ENCODE results near the gene EVL. TPM values are rescaled to one million over a fixed set of nuclear protein-coding genes. Genes with fewer than 3 reads are reported as not detected.

EVL gene, protein sequence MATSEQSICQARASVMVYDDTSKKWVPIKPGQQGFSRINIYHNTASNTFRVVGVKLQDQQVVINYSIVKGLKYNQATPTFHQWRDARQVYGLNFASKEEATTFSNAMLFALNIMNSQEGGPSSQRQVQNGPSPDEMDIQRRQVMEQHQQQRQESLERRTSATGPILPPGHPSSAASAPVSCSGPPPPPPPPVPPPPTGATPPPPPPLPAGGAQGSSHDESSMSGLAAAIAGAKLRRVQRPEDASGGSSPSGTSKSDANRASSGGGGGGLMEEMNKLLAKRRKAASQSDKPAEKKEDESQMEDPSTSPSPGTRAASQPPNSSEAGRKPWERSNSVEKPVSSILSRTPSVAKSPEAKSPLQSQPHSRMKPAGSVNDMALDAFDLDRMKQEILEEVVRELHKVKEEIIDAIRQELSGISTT
- total RNA-seq (2022; extraction: Qiagen RNA extraction; ENCODE audit: low read depth): 19.1 to 27.3 TPM (median 25.2 TPM) in 5 replicates

DNA sequence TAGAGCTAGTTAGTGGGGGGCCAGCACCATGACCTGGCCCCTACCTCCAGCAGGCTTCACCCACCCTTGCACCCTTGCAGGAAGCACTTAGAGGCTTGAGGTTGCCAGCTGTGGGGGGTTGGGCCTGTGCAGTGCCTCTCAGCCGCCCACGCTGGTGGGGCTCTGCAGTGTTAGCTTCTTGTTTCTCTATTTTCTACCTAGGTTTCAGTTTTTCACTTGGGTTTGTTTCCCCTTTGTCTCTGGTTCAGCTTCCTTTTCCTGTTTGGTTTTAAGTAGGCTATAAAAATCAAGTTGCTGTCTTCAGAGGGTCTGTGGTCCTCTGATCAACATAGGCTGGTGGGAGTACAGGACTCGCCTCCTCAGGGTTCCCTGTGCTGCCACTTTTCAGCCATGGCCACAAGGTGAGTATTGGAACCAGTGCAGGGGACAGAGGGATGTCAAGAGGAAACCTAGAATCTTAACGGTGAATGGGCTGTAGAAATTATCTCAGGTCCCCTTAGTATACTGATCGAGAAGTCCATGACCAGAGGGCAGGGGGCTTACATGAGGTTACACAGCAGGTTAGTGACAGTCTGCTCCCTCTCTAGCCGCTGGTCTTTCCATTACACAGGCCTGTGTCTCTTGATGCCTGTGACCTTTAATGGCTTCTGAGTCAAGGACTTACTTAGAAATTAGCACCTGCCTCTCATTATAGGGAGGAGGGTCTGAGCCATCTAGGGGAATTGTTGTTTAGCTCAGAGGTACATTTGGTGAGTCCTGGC is at the start of gene EVL:
EVL (plus strand) TSS at position 312 of the 761 bp plus-strand sequence; CDS start at position 391, 79 bp downstream.

DNA sequence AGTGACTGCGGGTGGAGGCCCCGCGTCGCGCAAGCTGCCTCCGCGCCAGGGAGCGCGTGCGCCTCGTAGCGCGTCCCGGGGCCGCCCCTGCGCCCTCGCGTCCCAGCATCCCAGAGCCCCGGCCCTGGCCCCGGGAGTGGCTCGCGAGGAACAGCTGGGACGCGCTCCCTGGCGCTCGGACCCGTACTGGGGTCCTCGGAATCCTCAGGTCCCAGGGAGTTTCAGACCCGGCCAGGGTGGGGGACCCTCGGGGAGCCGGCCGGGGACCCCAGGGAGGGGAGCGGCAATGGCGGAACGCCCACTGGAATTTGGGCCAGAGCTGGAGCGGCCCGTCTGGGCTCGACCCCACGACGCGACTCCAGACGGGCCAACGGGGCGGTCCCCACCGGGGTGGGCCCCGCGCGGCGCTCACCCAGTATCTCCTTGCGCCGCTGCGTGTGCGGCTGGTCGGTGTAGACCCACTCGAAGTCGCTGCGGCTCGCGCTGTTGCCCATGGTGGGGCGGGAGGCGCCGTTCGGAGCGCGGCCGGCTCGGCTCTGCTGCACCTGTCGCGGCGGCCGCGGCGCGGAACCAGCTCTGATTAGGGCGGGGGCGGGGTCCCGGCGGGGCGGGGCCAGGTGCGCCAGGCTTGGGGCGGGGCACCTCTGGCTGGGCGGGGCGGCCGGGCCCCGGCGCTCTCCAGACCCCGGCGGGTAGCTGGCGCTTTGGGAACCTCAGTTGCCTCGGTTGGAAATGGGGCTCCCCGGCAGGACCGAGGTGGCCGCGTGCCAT is 94.1 kb downstream of the EVL start, which contains the start of gene DEGS2:
DEGS2 (minus strand) TSS at position 552 of the 771 bp plus-strand sequence; CDS start at position 494, 58 bp downstream.

Other genes starting within 250 kb of the EVL start
- gene DEGS2, start 94.2 kb downstream of the EVL start, total RNA-seq (2022; extraction: Qiagen RNA extraction; ENCODE audit: low read depth): 0.95 to 1.7 TPM (median 1.3 TPM) in 5 replicates
- 65.7 to 80.0 TPM (median 70.3 TPM) in 5 replicates for gene YY1, start 173.7 kb downstream of the EVL start, total RNA-seq (2022; extraction: Qiagen RNA extraction; ENCODE audit: low read depth)
- gene SLC25A29, start 241.0 kb downstream of the EVL start, total RNA-seq (2022; extraction: Qiagen RNA extraction; ENCODE audit: low read depth): 5.8 to 11.1 TPM (median 10.7 TPM) in 5 replicates

Measured in A549 treated with RU486 at 1 μM for 4 hours (cell line).